GM12801 (cell line): Measurements from ENCODE around the gene E2F3.

Source experiments
- TF ChIP-seq, protein P1 (sequence below): IDR thresholded peaks from one replicate; pipeline ENCODE4 v1.5.1; 2011; ENCODE audit warnings: control low read depth; ENCODE audit not compliant: insufficient read length; ENCODE audit errors: extremely low read depth

Gene E2F3

DNA sequence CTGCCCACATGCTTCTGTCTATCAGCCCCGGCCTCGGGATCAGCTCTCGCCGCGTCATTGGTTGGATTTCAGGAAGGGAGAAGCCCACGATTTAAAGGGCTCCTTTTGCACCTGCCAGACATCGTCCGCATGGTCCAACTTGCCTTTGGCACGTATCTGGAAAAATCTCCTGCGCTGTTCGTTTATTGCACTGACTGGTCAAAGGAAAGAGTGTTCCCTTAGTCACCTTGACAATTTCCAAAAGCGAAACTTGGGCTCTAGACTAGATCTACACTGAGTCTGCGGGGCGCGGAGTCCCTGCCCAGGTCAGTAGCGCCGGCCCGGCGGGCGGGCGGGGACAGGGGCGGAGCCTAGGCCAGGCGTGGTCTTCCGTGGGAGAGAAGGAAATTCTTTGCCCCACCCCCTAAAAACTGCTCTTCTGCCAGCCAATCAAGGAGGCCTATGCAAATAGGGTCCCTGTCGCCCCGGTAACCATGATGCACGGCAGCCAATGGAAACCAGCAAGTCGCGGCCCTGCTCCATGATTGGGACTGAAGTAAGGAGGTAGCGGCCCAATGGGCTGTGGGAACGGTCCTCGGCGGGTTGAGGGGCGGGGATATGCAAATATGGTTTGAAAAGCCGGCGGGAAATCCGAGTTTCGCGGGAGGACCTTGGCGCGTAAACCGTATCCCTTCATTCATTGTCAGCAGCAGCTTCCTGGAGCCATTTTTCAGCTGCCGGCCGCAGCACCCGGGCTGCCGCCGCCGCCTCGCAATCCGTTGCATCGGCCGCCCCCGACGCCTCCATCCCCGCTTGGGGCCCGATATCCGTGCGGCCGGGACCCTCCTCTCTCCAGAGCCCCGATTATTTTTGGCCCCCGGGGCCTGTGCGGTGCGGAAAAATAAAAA lies at the start of gene E2F3:
Gene E2F3, plus strand, starts transcription at position 675 of the 887 bp plus-strand sequence. CDS start 354 bp downstream, outside the sequence.
- TF ChIP-seq, protein P1, sequence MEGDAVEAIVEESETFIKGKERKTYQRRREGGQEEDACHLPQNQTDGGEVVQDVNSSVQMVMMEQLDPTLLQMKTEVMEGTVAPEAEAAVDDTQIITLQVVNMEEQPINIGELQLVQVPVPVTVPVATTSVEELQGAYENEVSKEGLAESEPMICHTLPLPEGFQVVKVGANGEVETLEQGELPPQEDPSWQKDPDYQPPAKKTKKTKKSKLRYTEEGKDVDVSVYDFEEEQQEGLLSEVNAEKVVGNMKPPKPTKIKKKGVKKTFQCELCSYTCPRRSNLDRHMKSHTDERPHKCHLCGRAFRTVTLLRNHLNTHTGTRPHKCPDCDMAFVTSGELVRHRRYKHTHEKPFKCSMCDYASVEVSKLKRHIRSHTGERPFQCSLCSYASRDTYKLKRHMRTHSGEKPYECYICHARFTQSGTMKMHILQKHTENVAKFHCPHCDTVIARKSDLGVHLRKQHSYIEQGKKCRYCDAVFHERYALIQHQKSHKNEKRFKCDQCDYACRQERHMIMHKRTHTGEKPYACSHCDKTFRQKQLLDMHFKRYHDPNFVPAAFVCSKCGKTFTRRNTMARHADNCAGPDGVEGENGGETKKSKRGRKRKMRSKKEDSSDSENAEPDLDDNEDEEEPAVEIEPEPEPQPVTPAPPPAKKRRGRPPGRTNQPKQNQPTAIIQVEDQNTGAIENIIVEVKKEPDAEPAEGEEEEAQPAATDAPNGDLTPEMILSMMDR: no peak

DNA sequence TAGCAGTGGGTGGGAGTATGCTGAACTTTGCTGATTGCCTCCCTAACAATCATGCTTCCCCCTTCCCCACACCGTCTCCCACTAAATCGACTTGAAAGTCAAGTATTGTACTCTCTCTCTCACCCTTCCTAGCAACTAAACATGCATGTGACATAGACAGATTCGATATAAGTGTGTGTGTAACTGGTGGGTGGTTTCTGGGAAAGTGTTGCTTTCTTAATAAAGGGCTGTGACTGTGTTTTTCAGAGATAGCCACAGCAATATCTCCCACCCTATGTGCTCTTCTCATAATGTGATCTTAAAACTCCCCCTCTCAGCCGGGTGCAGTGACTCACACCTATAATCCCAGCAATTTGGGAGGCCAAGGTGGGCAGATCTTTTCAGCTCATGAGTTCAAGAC lies 49.3 kb upstream of the E2F3 start:
- TF ChIP-seq, protein P1: no peak

- TF ChIP-seq, protein P1: no peak
Measured at GRCh38 chr6:20353134-20353533, 48.5 kb upstream of the E2F3 start.

- TF ChIP-seq, protein P1: no peak
Measured at GRCh38 chr6:20354366-20354765, 47.3 kb upstream of the E2F3 start.

DNA sequence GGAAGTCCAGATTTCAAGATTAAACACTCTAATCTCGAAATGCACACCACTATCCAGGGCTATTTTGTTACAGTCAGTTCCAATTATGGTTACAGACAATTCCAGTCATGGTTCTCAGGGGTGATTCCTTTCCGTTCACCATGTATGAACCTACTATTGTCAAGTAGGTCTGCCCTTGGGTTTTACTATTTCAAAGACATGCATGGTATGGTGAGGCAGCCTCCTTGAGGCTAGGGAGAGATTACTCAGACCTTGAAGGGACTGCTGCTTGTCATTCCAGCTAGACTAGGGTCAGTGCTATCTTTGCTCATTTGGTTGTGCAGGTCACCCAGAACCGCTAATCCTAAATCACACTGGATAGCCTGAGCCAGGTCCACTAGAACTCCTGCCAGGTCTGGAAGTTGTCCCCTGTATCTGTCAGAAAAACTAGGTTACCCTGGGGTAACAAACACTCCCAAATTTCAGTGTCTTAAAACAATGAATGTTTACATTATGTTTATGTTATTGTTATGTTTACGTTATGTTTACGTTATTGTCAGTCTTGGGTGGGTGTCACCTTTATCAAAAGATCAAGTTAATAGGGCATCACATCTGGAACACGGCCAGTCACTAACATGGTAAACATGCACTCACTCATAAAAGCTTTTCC lies 41.1 kb upstream of the E2F3 start:
- TF ChIP-seq, protein P1: no peak

- TF ChIP-seq, protein P1: no peak
Measured at GRCh38 chr6:20362623-20363022, 39.1 kb upstream of the E2F3 start.

DNA sequence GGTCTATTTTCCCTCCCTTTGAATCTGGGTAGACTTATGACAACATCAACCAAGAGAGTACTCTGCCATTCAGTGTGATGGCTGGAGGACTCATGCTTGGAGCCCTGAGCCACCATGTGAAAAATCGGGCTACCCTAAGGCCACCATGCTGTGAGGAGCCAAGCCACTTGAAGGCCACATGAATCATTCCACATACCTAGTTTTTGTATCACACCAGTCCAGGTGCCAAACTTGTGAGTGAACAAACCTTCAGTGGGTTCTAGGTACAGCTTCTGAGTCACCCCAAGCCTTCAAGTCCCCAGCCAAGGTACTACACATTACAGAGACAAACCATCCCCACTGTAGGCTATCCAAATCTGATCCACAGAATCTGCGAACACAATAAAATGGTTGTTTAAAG lies 37.4 kb upstream of the E2F3 start:
- TF ChIP-seq, protein P1: no peak
